KOPT-K1 (cell line): ENCODE measurements around the gene WDR82.
A peak's percentile ranks its signal among the peaks of the same experiment; 100 is the strongest.

ENCODE experiments used
- H3K27ac ChIP-seq: fragments of 200-600 bp; sonication (generic); 2 replicates; pipeline ENCODE4 v1.5.1; 2016; ENCODE audit warnings: antibody characterized with exemption, mild to moderate bottlenecking, low read depth, low read length; ENCODE audit not compliant: poor library complexity, severe bottlenecking
- H3K36me3 ChIP-seq: fragments of 200-600 bp; sonication (generic); 2 replicates; pipeline ENCODE4 v1.5.1; 2017; ENCODE audit warnings: antibody characterized with exemption, mild to moderate bottlenecking, low read length, moderate library complexity; ENCODE audit not compliant: insufficient read depth
- H3K9me3 ChIP-seq: fragments of 200-600 bp; sonication (generic); 2 replicates; pipeline ENCODE4 v1.5.1; 2017; ENCODE audit warnings: antibody characterized with exemption, low read length, mild to moderate bottlenecking; ENCODE audit not compliant: insufficient read depth, poor library complexity, severe bottlenecking

WDR82 gene

DNA sequence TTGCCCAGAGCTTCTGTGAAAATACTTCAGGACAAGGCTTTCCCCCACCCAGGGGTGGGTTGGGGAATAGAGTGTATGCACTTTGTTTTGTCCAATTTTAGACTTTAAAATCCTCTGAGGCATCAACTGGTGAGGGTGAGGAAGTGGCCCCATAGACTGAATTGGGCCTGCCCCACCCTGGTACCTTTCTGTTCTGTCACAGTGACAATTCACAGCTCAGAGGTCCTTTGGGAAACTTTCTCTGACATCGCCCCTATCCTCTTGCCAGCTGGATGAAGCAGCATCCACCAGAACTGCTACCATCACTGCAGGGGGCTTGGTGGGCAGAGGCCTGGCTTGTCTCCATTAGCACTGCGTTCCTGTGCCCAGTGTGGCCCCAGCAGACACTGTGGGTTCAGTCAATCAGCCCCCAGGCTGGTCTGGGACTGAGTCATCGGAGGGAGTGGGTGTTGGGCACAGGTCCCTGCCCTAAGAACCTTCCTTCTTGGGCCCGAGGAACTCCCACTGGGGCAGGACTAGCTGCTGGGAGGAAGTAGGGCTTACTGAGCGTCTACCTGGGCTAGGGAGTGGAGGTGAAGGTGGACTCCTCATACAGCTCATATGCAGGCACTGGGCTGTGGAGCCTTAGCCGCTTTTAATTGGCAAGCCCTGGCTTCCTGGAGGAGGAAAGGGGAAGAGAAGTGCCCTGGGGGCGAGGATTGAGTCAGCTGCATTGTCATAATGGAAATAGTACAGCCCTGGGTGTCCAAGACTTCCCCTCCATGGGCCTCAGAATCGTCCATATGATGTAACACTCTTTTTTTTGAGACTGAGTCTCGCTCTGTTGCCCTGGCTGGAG lies 34.4 kb downstream of the WDR82 start:
- no peak overlapping the region for H3K27ac ChIP-seq
- peaks cover 13% of the 10 kb centered on the region for H3K36me3 ChIP-seq
- no peaks in the 10 kb centered on the region for H3K9me3 ChIP-seq

DNA sequence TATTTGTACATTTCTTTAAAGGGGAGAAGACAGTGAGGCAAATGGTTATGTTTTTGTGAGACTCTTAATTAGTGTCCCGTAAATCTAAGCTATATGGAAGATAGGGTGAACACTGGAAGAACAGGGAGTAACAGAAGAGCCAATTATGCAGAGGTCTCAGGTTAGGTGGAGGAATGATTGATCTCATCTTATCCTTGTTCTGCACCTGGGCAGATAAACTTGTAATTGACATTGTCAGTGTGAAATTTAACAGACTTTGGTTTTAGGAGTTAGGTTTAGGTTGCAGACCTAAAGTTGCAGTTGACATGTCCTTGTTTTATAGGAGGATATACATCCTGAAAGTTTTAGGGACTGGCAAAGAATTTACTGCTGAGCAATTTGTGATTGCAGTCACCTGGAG lies 36.4 kb downstream of the WDR82 start:
- no peaks in the 10 kb centered on the region for H3K9me3 ChIP-seq
- no peak overlapping the region for H3K27ac ChIP-seq
- H3K36me3 ChIP-seq, result no peaks in the 10 kb centered on the region

DNA sequence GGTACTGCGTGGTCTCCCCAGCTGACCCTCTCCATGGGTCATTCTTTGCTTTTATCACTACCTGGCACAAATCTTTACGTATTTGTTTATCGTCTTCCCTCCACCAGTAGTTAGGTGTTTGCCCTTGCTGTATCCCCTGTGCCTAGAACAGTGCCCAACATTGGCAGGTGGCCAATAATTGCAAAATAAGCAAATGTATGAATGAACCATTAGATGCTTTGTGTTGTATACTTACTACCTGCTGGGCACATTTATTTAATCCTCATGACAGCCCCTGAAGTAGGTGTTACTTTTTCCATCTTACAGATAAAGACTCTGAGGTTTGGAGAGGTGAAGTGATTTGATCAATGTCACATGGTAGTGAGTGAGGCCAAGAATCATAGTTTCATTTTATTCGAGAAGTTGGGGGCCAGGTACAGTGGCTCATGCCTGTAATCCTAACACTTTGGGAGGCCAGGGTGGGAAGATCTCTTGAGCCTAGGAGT lies 37.5 kb downstream of the WDR82 start:
- peak overlapping the region; percentile 93 for H3K27ac ChIP-seq
- no peaks in the 10 kb centered on the region for H3K9me3 ChIP-seq

GRCh38 chr3:52240059-52240885 lies 38.2 kb downstream of the WDR82 start:
- H3K9me3 ChIP-seq, result no peaks in the 10 kb centered on the region
- peak overlapping the region; percentile 93 for H3K27ac ChIP-seq
- H3K36me3 ChIP-seq, result peaks cover 6% of the 10 kb centered on the region

More for the DNA sequence above, 37.5 kb downstream of the WDR82 start:
- no peaks in the 10 kb centered on the region for H3K36me3 ChIP-seq

DNA sequence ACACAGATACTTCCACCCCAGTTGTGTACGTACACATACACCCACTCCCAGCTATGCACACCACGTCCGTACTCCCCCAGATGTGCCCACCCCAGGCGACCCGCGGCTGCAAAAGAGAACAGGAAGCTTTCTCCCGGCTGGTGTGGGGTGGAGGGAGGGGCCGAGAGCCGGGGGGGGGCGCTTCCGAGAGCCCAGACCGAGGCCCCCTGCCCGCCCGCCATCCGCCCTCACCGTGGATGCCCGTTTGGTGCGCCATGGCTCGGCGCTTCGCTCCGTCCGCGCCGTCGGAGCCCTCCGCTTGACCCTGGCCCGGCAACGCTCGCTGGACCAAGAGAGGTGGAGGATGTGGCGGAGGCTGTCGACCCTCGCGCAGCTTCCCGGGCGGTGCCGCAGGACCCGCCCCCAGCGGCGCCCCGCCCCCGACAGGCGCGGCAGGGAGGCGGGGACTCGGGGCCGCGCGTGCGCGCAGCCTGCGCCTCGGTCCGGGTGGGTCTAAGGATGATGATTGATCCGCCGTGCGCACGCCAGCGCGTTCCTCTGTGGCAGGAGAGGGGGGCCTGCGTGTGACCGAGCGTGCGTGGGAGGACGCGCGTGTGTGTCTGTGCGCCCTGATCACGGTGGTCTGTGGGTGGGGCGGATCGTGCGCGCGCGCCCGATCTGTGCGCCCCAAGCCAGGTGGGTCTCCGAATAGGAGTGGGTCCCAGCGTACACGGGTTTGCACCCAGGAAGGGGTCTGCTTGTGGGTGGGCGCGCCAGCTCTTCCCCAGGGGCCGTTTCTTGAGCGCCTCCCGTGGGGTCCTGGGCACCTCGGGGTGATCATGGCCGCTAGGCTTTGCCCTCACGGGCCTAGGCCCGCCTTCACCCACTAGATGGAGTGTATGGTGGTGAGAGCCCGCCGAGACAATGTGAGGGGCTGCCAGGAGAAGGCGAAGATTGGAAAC lies 39.4 kb downstream of the WDR82 start, which contains the start of gene TWF2:
TWF2 (minus strand) TSS at position 398 of the 941 bp plus-strand sequence; CDS start at position 256, 142 bp downstream.
- Histone ChIP-seq H3K36me3 (peaks cover 18% of the 10 kb centered on the region), H3K9me3 (no peaks in the 10 kb centered on the region), H3K27ac (peak within 1 kb of the TSS; percentile 93)

DNA sequence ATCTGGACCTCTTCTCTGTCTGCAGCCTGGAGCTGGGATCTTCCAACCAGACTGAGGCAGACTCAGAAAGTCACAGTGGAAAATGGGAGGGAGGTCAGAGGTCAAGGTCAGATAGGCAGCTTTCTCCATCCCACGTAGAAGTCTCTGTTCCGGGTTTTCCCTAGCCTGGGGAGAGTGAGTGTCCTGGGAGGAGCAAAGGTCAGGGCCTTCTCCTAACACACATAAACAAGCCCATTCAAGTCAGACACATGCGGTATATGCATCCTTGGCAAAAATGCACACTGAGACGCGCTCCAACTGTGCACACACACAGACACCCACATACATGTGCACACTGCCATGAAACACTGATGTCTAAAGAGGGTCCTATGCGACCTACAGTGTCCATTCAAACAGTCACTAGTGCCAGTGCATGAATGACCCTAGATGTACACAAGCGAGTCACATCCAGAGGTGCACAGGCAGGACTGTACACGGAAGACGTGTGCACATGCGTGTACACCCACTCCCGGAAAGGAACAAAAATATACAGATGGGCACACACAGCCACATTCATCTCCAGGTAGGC lies 40.2 kb downstream of the WDR82 start:
- Histone ChIP-seq H3K27ac (peak overlapping the region; percentile 93), H3K36me3 (peaks cover 23% of the 10 kb centered on the region), H3K9me3 (no peaks in the 10 kb centered on the region)

- peaks cover 29% of the 10 kb centered on the region for H3K36me3 ChIP-seq
- no peaks in the 10 kb centered on the region for H3K9me3 ChIP-seq
- H3K27ac ChIP-seq, result peak overlapping the region; percentile 93
Measured at GRCh38 chr3:52237657-52238172, 40.7 kb downstream of the WDR82 start.

GRCh38 chr3:52237006-52237656 lies 41.3 kb downstream of the WDR82 start:
- Histone ChIP-seq H3K27ac (peak overlapping the region; percentile 22), H3K9me3 (no peaks in the 10 kb centered on the region), H3K36me3 (peaks cover 35% of the 10 kb centered on the region)

DNA sequence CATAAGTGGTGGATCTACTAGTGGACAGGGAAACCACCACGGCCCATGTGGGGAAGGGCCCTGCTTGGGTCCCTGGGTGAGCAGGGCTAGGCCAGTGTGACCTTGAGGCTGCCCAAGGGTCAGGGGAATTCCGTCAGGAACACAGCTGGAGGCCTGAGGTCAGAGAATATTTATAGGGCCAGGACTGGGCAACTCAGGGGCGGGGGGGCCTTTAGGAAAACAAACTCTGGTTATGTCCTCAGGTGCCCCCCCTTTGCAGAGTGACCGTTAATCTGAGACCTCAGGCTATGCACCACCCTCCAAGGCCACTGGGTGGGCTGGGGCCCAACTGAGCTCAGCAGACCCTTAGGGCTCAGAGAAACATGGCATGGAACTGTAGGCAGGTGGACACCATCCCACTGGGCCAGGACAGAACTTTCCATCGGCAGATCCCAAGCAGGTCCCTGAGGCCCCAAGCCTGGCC lies 42.0 kb downstream of the WDR82 start:
- Histone ChIP-seq H3K36me3 (peaks cover 41% of the 10 kb centered on the region), H3K27ac (no peak overlapping the region), H3K9me3 (no peaks in the 10 kb centered on the region)

DNA sequence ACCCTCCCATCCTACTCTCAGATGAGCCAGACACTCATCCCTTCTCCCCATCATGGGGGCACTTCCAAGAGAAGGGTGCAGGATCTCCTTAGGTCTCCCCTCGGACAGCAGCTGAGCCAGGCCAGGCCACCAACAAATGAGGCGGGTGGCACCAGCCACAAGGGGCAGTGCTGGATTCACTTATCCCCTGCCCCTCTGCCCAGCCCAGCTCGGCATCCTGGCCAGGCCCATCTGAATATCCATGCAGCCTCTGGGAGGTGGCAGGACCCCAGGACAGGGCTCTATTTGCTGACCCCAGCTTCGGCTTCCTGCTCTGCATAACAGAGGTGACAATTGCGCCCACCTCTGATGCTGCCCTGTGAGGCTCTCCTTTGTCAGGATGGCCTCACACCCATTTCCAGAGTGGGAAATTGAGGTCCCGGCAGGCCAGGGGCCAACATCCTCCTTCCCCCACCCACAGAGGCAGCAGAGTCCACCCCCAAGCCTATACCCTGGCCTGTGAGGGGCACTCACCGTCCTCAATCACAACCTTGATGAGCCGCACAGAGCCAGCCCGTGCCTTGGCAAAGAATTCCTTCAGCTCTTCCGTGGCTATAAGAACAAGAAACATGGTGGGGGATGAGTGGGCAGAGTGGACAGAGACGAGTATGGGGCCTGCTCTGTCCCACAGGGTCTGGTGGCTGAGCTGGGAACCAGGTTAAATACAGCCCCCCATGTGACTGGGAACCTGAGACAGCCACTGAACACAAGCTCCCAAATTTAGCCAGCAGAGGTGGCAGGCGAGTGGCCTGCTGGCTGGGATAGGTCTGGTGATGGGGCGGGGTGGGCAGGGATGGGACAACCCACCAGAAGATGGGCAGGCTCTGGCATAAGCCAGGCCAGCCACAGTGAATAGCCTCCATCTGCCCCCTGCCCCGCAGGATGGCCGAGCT lies 43.7 kb downstream of the WDR82 start:
- Histone ChIP-seq H3K36me3 (peaks cover 58% of the 10 kb centered on the region), H3K27ac (no peak overlapping the region), H3K9me3 (no peaks in the 10 kb centered on the region)

GRCh38 chr3:52233968-52234367 lies 44.5 kb downstream of the WDR82 start:
- H3K27ac ChIP-seq, result no peak overlapping the region
- no peaks in the 10 kb centered on the region for H3K9me3 ChIP-seq
- H3K36me3 ChIP-seq, result peaks cover 66% of the 10 kb centered on the region

GRCh38 chr3:52233108-52233591 lies 45.3 kb downstream of the WDR82 start:
- H3K9me3 ChIP-seq, result no peaks in the 10 kb centered on the region
- peak overlapping the region; percentile 40 for H3K27ac ChIP-seq
- peaks cover 73% of the 10 kb centered on the region for H3K36me3 ChIP-seq
